Measurements from ENCODE around the gene ANGPTL8. TPM values are rescaled to one million over a fixed set of nuclear protein-coding genes. Genes with fewer than 3 reads are reported as not detected.
A peak's percentile ranks its signal among the peaks of the same experiment; 100 is the strongest.

Gene ANGPTL8
- total RNA-seq, 6 experiments from 2014 or later, result 56.7 to 287 (median 140) TPM

DNA sequence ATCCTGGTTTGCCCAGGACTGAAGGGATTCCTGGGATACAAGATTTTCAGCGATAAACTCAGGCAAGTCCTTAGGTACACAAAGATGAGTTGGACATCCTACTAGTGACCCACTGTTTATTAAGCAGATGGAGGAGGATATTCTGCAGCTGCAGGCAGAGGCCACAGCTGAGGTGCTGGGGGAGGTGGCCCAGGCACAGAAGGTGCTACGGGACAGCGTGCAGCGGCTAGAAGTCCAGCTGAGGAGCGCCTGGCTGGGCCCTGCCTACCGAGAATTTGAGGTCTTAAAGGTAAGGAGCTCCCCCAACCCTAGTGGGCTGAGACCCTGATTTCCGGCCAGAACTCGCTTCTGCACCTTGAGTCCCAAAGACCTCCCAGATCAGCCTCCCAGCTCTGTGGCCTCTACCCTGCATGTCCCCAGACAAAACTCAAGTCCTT, 607 bp downstream of the ANGPTL8 start:
- peaks cover 0 to 16% (median 4%) of the 10 kb centered on the region in 4 donors for H3K36me3 ChIP-seq
- peak overlapping the region; percentile 60 to 93 (median 68) for H3K4me3 ChIP-seq
- no peaks in the 10 kb centered on the region for H3K27me3 ChIP-seq
- no peaks in the 10 kb centered on the region for H3K9me3 ChIP-seq
- intact Hi-C loops (cut with DNase I), result no loop called here
- peaks cover 0 to 41% (median 10%) of the 10 kb centered on the region in 4 donors for H3K4me1 ChIP-seq
- WGBS (ENCODE audit: insufficient coverage, low coverage, low lambda C conversion rate, missing lambda C conversion rate), result no CpG with 5 or more reads among the region's 8 CpGs
- H3K27ac ChIP-seq, result peak overlapping the region; percentile 34 to 91 (median 47)
- no peak for ATAC-seq
- TF ChIP-seq CTCF (IDR thresholded peaks at IDR 0.05), result no peak
- no peak for TF ChIP-seq POLR2A (IDR thresholded peaks at IDR 0.05)
- DNase-seq, result peak in 1 of 3 donors; percentile 55

DNA sequence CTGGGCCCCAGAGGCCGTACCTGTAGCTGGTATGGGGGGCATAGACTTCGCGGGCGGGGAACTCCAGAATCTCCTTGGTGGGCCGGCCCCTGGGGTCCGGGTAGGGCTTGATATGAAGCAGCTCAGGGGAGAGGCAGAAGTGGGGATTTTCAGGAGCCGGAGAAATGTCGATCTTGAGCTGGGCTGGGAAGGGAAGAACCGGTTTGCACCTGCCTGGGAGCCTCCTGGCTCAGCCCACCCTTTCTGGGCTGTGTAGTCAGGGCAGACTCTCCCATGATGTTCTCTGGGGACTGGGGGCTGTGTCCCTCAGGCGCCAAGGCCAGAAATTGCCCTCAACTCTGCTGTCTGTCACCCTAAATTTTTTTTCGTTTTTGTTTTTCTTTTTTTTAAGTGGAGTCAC, 2.6 kb downstream of the ANGPTL8 start:
- 48% methylated on average over 6 of the region's 11 CpGs for WGBS (ENCODE audit: insufficient coverage, low coverage, low lambda C conversion rate, missing lambda C conversion rate)
- TF ChIP-seq POLR2A (IDR thresholded peaks at IDR 0.05), result no peak
- TF ChIP-seq CTCF (IDR thresholded peaks at IDR 0.05), result no peak
- H3K9me3 ChIP-seq, result no peaks in the 10 kb centered on the region
- H3K36me3 ChIP-seq, result peaks cover 0 to 16% (median 4%) of the 10 kb centered on the region in 4 donors
- peaks cover 0 to 26% (median 7%) of the 10 kb centered on the region in 4 donors for H3K4me1 ChIP-seq
- intact Hi-C loops (cut with DNase I), result no loop called here
- ATAC-seq, result no peak
- H3K27me3 ChIP-seq, result no peaks in the 10 kb centered on the region
- no peak for DNase-seq
- peak overlapping the region in 2 of 3 donors; percentile 3 to 91 for H3K27ac ChIP-seq
- peak overlapping the region in 2 of 3 donors; percentile 68 to 93 for H3K4me3 ChIP-seq

DNA sequence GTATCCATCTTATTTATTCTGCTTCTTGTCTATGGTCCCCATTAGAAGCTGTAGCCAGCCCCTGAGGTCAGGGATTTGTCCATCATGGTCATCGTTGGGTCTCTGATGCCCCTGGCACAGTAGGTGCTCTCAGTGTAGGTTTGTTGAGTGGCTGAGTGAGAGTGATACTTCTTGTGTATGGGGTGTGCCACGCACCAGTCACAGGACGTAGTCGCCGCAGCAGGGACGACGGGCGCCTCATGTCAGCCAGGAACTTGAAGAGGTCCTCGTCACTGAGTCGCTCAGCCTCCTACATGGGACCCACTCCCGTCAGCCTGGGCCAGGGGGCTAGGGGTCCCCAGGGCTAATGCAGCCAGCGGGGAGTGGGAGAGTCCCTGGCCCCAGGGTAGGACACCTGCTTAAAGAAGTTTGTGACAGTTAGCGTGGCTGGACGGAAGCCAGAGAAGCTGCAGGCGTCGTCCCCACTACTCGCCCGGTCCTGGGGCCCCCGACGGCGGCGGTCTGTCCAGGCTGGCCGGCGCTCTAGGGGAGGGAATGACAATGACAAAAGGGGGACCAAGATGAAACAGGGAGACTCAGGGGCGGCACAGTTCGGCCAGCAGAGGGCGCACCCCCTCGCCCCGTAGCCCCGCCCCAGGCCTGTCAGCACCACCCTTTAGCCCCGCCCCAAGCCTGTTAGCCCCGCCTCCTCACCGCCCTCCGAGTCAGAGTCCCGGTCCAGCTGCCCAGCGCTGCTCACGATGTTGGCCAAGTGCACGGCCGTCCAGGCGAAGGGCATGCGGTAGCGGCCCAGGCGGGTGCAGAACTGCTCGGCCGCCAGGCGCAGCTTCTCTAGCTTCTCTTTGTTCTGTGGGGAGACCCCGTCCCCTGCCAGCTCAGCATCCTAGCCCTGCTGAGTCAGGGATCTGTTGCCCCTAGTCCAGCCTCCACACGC, 3.7 kb downstream of the ANGPTL8 start:
- Histone ChIP-seq H3K9me3 (no peaks in the 10 kb centered on the region), H3K27me3 (no peaks in the 10 kb centered on the region), H3K36me3 (peaks cover 0 to 16% (median 4%) of the 10 kb centered on the region in 4 donors), H3K27ac (peak overlapping the region; percentile 8 to 69 (median 64)), H3K4me3 (no peak overlapping the region), H3K4me1 (peaks cover 0 to 17% (median 5%) of the 10 kb centered on the region in 4 donors)
- intact Hi-C loops (cut with DNase I), result no loop called here
- peak; percentile 75 to 87 (median 80) for ATAC-seq
- peak; percentile 65 for TF ChIP-seq POLR2A (IDR thresholded peaks at IDR 0.05)
- peak; percentile 78 to 96 (median 93) for TF ChIP-seq CTCF (IDR thresholded peaks at IDR 0.05)
- DNase-seq, result peak; percentile 98 to 99 (median 99)
- WGBS (ENCODE audit: insufficient coverage, low coverage, low lambda C conversion rate, missing lambda C conversion rate), result 18% methylated on average over 15 of the region's 48 CpGs

DNA sequence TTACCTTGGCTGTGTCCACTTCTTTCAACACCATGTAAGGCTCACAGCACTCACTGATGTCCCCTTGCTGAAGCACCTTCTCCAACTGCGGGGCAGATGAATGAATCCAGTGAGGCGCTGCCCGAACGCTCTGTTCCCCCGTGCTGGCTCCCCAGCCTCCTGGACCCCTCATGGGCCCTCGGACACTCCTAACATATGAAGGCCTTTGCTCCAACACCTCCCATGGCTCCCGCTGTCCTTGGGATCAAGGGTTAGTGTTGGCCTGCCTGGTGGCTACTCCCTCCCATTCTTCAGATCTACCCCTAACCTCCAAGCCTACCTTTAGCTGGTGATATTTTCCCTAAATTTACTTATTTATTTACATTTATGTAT, 4.4 kb downstream of the ANGPTL8 start:
- Histone ChIP-seq H3K9me3 (no peaks in the 10 kb centered on the region), H3K4me1 (peaks cover 0 to 10% (median 2%) of the 10 kb centered on the region in 4 donors), H3K4me3 (no peak overlapping the region), H3K27me3 (no peaks in the 10 kb centered on the region), H3K27ac (peak overlapping the region in 2 of 3 donors; percentile 41 to 54), H3K36me3 (peaks cover 0 to 16% (median 4%) of the 10 kb centered on the region in 4 donors)
- DNase-seq, result no peak
- intact Hi-C loops (cut with DNase I), result no loop called here
- 15% methylated on average over 7 of the region's 7 CpGs for WGBS (ENCODE audit: insufficient coverage, low coverage, low lambda C conversion rate, missing lambda C conversion rate)
- TF ChIP-seq POLR2A (IDR thresholded peaks at IDR 0.05) (no peak), CTCF (IDR thresholded peaks at IDR 0.05) (no peak)
- peak in 1 of 4 donors; percentile 0 for ATAC-seq
